Activated effector memory CD4-positive, alpha-beta T cell treated with anti-CD3 and anti-CD28 coated beads, Interleukin-2, amount 50 U/mL, for 16 hours (primary cell): ENCODE results near the gene RDH13.
"Not testable (repeated sequence)": the region's sequence is repeated elsewhere in the genome, so short reads cannot be mapped to it uniquely, and the experiment has no call there.

Experiments
- DNase-seq: peaks from one replicate; pipeline ENCODE4 v3.0.0-alpha.2; 2020

RDH13 gene

GRCh38 chr19:55062735-55063491, at the start of gene RDH13:
Gene RDH13 (minus strand): TSS chr19:55063148. CDS start chr19:55063032, 116 bp downstream.
- DNase-seq = peak; percentile 99

GRCh38 chr19:55112246-55112776, 49.4 kb upstream of the RDH13 start:
- DNase-seq = no peak

GRCh38 chr19:55111238-55111831, 48.4 kb upstream of the RDH13 start:
- no peak for DNase-seq

- DNase-seq = no peak
Measured at GRCh38 chr19:55109527-55110291, 46.8 kb upstream of the RDH13 start.

- not testable (repeated sequence) for DNase-seq
Measured at GRCh38 chr19:55107252-55107651, 44.3 kb upstream of the RDH13 start.

- no peak for DNase-seq
Measured at GRCh38 chr19:55106591-55106990, 43.6 kb upstream of the RDH13 start.

GRCh38 chr19:55105237-55105636, 42.3 kb upstream of the RDH13 start:
- no peak for DNase-seq

- no peak for DNase-seq
Measured at GRCh38 chr19:55103190-55103589, 40.2 kb upstream of the RDH13 start.

- DNase-seq = no peak
Measured at GRCh38 chr19:55101261-55101660, 38.3 kb upstream of the RDH13 start.

- DNase-seq = no peak
Measured at GRCh38 chr19:55099557-55100506, 36.9 kb upstream of the RDH13 start.

GRCh38 chr19:55098716-55099556, 36.0 kb upstream of the RDH13 start:
- DNase-seq = no peak

- no peak for DNase-seq
Measured at GRCh38 chr19:55097864-55098715, 35.1 kb upstream of the RDH13 start.

- DNase-seq = no peak
Measured at GRCh38 chr19:55096061-55096701, 33.2 kb upstream of the RDH13 start.

- DNase-seq = no peak
Measured at GRCh38 chr19:55095260-55096060, 32.5 kb upstream of the RDH13 start.

- DNase-seq = no peak
Measured at GRCh38 chr19:55094456-55095259, 31.7 kb upstream of the RDH13 start.

- no peak for DNase-seq
Measured at GRCh38 chr19:55092423-55093318, 29.7 kb upstream of the RDH13 start.

- DNase-seq = no peak
Measured at GRCh38 chr19:55091955-55092354, 29.0 kb upstream of the RDH13 start.
